GM12878 (cell line): Measurements from ENCODE around the gene GAK. TPM values are rescaled to one million over a fixed set of nuclear protein-coding genes. Genes with fewer than 3 reads are reported as not detected.

ENCODE experiments used
- ATAC-seq: fragments of 200-7000 bp; cut with Tn5 transposase; 3 replicates; pipeline ENCODE4 v1.9.1; 2020; ENCODE audit warnings: mild to moderate bottlenecking, moderate library complexity
- BruUV-seq: library from RNA; stranded (reverse); fragments of 400-500 nt; replicated peaks from 2 replicates; lab custom pipeline; 2021; lab: Mats Ljungman, UMichigan
- CTCF ChIA-PET: fragments of 300-600 bp; sonication (Branson Sonifier 250); formaldehyde crosslinking; extraction: SDS; loops from one replicate; lab custom pipeline; 2021; ENCODE audit warnings: inconsistent platforms; lab: Yijun Ruan, JAX
- POLR2A ChIA-PET: fragments of 350-600 bp; formaldehyde crosslinking; extraction: SDS; loops from one replicate; lab custom pipeline; 2021; ENCODE audit warnings: inconsistent platforms; lab: Charles Lee
- RAD21 ChIA-PET: fragments of 300-600 bp; sonication (Branson Sonifier 250); formaldehyde crosslinking; loops from one replicate; lab custom pipeline; 2023; ENCODE audit warnings: antibody characterized with exemption; ENCODE audit not compliant: unreplicated experiment; lab: Charles Lee
- SMC1A ChIA-PET: fragments of 300-600 bp; sonication (Branson Sonifier 250); formaldehyde crosslinking; loops from one replicate; lab custom pipeline; 2023; ENCODE audit not compliant: unreplicated experiment, uncharacterized antibody; lab: Charles Lee
- DNase-seq: peaks from one replicate; pipeline ENCODE4 v3.0.0-alpha.2; 2011; ENCODE audit warnings: low read depth, low spot score
- FAIRE-seq: peaks from 3 replicates; lab custom pipeline; 2011; peaks lifted over from hg19 to GRCh38; lab: Jason Lieb, UNC
- H2AFZ ChIP-seq: 2 replicates; pipeline ENCODE4 v1.6.0; 2011; ENCODE audit warnings: low read depth, low read length, control low read depth; ENCODE audit not compliant: control insufficient read depth
- H3K27ac ChIP-seq: 2 replicates; pipeline ENCODE4 v1.5.1; 2011; ENCODE audit warnings: control low read depth; ENCODE audit not compliant: control insufficient read depth, insufficient read depth
- H3K27me3 ChIP-seq, 2 experiments: replicated peaks in 1 of 2; 2 replicates each; pipeline versions ENCODE4 v1.6.0 to v1.6.1; 2011; ENCODE audit warnings: low read length in 1 of 2; ENCODE audit not compliant: control insufficient read depth in 2 of 2, insufficient read depth in 2 of 2
- H3K36me3 ChIP-seq, 2 experiments: 2 replicates each; pipeline ENCODE4 v1.5.1; 2011; ENCODE audit warnings: low read length in 1 of 2; ENCODE audit not compliant: control insufficient read depth in 2 of 2, insufficient read depth in 2 of 2
- H3K4me1 ChIP-seq: 2 replicates; pipeline ENCODE4 v1.6.1; 2011; ENCODE audit warnings: mild to moderate bottlenecking, low read length, moderate library complexity, mixed read lengths; ENCODE audit not compliant: control insufficient read depth, insufficient read depth
- H3K4me2 ChIP-seq: 2 replicates; pipeline ENCODE4 v1.6.0; 2011; ENCODE audit warnings: control low read depth; ENCODE audit not compliant: control insufficient read depth, insufficient read depth
- H3K4me3 ChIP-seq: fragments of 200-600 bp; sonication (generic); 2 replicates; pipeline ENCODE4 v1.5.1; 2016
- H3K79me2 ChIP-seq: 2 replicates; pipeline ENCODE4 v1.6.0; 2011; ENCODE audit warnings: low read length; ENCODE audit not compliant: control insufficient read depth, insufficient read depth
- H3K9ac ChIP-seq: 2 replicates; pipeline ENCODE4 v1.8.0; 2011; ENCODE audit warnings: low read length, control low read depth, mixed read lengths; ENCODE audit not compliant: control insufficient read depth, insufficient read depth
- H3K9me3 ChIP-seq: replicated peaks from 3 replicates; pipeline ENCODE4 v1.5.1; 2011; ENCODE audit warnings: mild to moderate bottlenecking, low read length; ENCODE audit not compliant: control insufficient read depth, insufficient read depth
- H4K20me1 ChIP-seq: 2 replicates; pipeline ENCODE4 v1.6.0; 2011; ENCODE audit not compliant: control insufficient read depth, insufficient read depth
- ATF3 ChIP-seq: IDR thresholded peaks from 2 replicates; pipeline ENCODE4 v1.6.1; 2011; ENCODE audit warnings: low read depth, mild to moderate bottlenecking, low read length, moderate library complexity, borderline replicate concordance; ENCODE audit errors: extremely low read depth
- CREM ChIP-seq: IDR thresholded peaks from 2 replicates; pipeline ENCODE4 v1.6.1; 2014; ENCODE audit warnings: antibody characterized with exemption, low read depth
- DPF2 ChIP-seq: fragments of 450-650 bp; IDR thresholded peaks from 2 replicates; pipeline ENCODE4 v1.6.1; 2017; ENCODE audit warnings: mild to moderate bottlenecking
- EZH2 ChIP-seq: IDR thresholded peaks from 2 replicates; pipeline ENCODE4 v1.6.1; 2012; ENCODE audit warnings: low read depth, mild to moderate bottlenecking, control low read depth, inconsistent platforms, low read length, borderline replicate concordance; ENCODE audit not compliant: control insufficient read depth
- IRF5 ChIP-seq: fragments of 450-650 bp; IDR thresholded peaks from 2 replicates; pipeline ENCODE4 v1.6.1; 2017; ENCODE audit warnings: borderline replicate concordance
- JUND ChIP-seq: IDR thresholded peaks from 2 replicates; pipeline ENCODE4 v1.6.1; 2012; ENCODE audit warnings: low read depth, mild to moderate bottlenecking, low read length, improper control_type of control experiment, moderate library complexity
- KLF5 ChIP-seq: fragments of 450-650 bp; IDR thresholded peaks from 2 replicates; pipeline ENCODE4 v1.6.1; 2014; ENCODE audit warnings: mild to moderate bottlenecking; ENCODE audit not compliant: partially characterized antibody
- MEF2B ChIP-seq: fragments of 450-650 bp; IDR thresholded peaks from 2 replicates; pipeline ENCODE4 v1.6.1; 2018; ENCODE audit warnings: mild to moderate bottlenecking, moderate library complexity; ENCODE audit not compliant: partially characterized antibody, poor library complexity, severe bottlenecking
- MYC ChIP-seq: IDR thresholded peaks from 2 replicates; pipeline ENCODE4 v1.6.1; 2011; ENCODE audit warnings: mild to moderate bottlenecking, low read length, moderate library complexity, inconsistent platforms; ENCODE audit not compliant: insufficient read depth, insufficient replicate concordance, insufficient read length, severe bottlenecking
- NBN ChIP-seq: fragments of 450-650 bp; IDR thresholded peaks from 2 replicates; pipeline ENCODE4 v1.6.1; 2016
- NFXL1 ChIP-seq: fragments of 450-650 bp; IDR thresholded peaks from 2 replicates; pipeline ENCODE4 v1.6.1; 2017; ENCODE audit warnings: antibody characterized with exemption, mild to moderate bottlenecking, borderline replicate concordance
- NFYA ChIP-seq: IDR thresholded peaks from 2 replicates; pipeline ENCODE4 v1.6.1; 2011; ENCODE audit warnings: low read depth, mild to moderate bottlenecking, low read length, improper control_type of control experiment, borderline replicate concordance
- POLR2A ChIP-seq: IDR thresholded peaks from 2 replicates; pipeline ENCODE4 v1.6.1; 2011; ENCODE audit warnings: low read depth, mild to moderate bottlenecking, low read length
- SRF ChIP-seq, 2 experiments: IDR thresholded peaks; 2 replicates each; pipeline ENCODE4 v1.6.1; 2011; ENCODE audit warnings: low read depth in 2 of 2, low read length in 2 of 2, mild to moderate bottlenecking in 1 of 2, moderate library complexity in 1 of 2
- STAT1 ChIP-seq: fragments of 450-650 bp; conservative IDR thresholded peaks from 2 replicates; pipeline ENCODE4 v1.6.1; 2014; ENCODE audit warnings: antibody characterized with exemption, mild to moderate bottlenecking
- ZNF384 ChIP-seq: IDR thresholded peaks from 2 replicates; pipeline ENCODE4 v1.6.1; 2012; ENCODE audit warnings: low read depth, mild to moderate bottlenecking, low read length, improper control_type of control experiment, borderline replicate concordance
- WGBS: methylation state at CpG from one replicate; pipeline ENCODE4 v1.1.6; 2016; ENCODE audit warnings: low lambda C conversion rate; ENCODE audit not compliant: insufficient replicate concordance, insufficient coverage; ENCODE audit errors: missing lambda C conversion rate; 5-methylcytosine and 5-hydroxymethylcytosine counted together
- in situ Hi-C: fragments of 300-500 bp; cut with MboI; formaldehyde crosslinking; loops from 9 replicates; pipeline ENCODE4 v1.14.3; 2018; ENCODE audit warnings: mixed read lengths
- intact Hi-C: fragments of 100-400 bp; cut with micrococcal nuclease; formaldehyde crosslinking; loops from one replicate; pipeline ENCODE4 v1.14.2; 2022; ENCODE audit not compliant: unreplicated experiment
- polyA plus RNA-seq, 11 experiments: library from polyadenylated mRNA; depleted of rRNA in 4 of 11; unstranded in 6 of 11; stranded (reverse) in 5 of 11; fragments of >200 nt; fragmentation: Nextera tagmentation in 4 of 11; fragmentation: Illumina TruSeq in 1 of 11; extraction: Ambion mirVana in 4 of 11; extraction: Trizol in 1 of 11; gene quantifications; 1 replicate in 1 of 11; 2 replicates in 10 of 11; pipeline versions ENCODE4 v1.2.1 to v1.2.3, GENCODE V29; 2011 to 2016; ENCODE audit warnings: inconsistent platforms in 2 of 11, missing spikeins in 2 of 11, low read depth in 1 of 11
- total RNA-seq, 4 experiments: library from RNA; depleted of rRNA in 3 of 4; stranded (reverse); fragments of >200 nt in 3 of 4; fragmentation: Illumina TruSeq in 1 of 4; extraction: Trizol in 1 of 4; gene quantifications; 2 replicates each; pipeline versions ENCODE4 v1.2.1 to v1.2.3, GENCODE V29; 2013 to 2021

Gene GAK
- total and polyA plus RNA-seq, 10 of the 15 experiments (the other 5 are each of a cell fraction or from before 2014, with no cell fraction given), result 0.82 to 127 (median 53.8) TPM

DNA sequence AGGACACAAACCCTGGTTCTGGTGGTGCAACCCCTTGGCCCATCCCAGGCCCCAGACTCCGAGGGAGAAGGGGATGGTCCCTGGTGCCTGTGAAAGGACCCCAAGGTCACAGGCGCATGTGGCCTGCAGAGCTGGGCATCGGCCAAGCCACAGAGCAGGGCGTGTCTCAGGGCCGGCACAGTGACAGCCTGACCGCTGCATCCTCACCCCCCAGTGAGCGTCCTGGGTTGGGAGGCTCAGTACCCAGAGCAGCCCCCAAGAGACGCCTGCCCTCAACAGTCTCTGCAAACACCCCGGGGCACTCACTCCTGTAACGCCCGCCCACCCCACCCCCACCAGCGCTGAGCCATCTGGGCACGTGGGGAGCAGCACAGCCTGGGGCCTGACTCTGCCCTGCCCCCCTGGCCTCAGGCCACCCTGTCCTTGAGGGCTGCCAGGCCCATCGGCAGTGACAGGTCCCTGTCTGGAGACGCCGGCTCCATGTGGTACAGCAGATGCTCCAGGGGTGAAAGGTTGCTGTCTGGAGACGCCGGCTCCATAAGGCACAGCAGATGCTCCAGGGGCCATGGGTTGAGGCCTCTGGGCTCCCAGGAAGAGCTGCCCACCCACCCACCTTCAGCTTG lies 81.7 kb downstream of the GAK start:
- Histone ChIP-seq H3K27me3 (no peaks in the 10 kb centered on the region), H3K4me2 (no peak overlapping the region), H3K79me2 (no peaks in the 10 kb centered on the region), H3K4me1 (no peaks in the 10 kb centered on the region), H3K9ac (no peak overlapping the region), H3K36me3 (peaks cover 0 to 4% of the 10 kb centered on the region in 2 experiments; a peak in 3 of 4 replicates), H2AFZ (no peak overlapping the region), H3K9me3 (no peaks in the 10 kb centered on the region; the same call in 2 of the 3 replicates), H4K20me1 (no peaks in the 10 kb centered on the region), H3K4me3 (no peak overlapping the region), H3K27ac (no peak overlapping the region)
- FAIRE-seq (no peak), ATAC-seq (no peak), DNase-seq (no peak)
- BruUV-seq, result no TSS peak
- ChIA-PET CTCF (no interaction called here), SMC1A (no interaction called here), POLR2A (interaction anchor here (0.5 kb wide), 1 partner anchor 40 kb away, joined by 3 read pairs; no protein-coding TSS in a partner anchor), RAD21 (no interaction called here)
- intact Hi-C loops (no loop called here), in situ Hi-C loops (no loop called here)
- WGBS, result 94% methylated on average over 11 of the region's 18 CpGs
- TF ChIP-seq POLR2A (peak; percentile 54), NBN (no peak)

- no peak for FAIRE-seq
- 98% methylated on average over 39 of the region's 50 CpGs for WGBS
- in situ Hi-C loops, result no loop called here
- H3K27me3 ChIP-seq, result no peaks in the 10 kb centered on the region
- ChIA-PET RAD21 (no interaction called here), CTCF (no interaction called here), SMC1A (no interaction called here), POLR2A (no interaction called here)
- no peak overlapping the region for H3K9ac ChIP-seq
- H2AFZ ChIP-seq, result no peak overlapping the region
- H3K4me3 ChIP-seq, result no peak overlapping the region
- peaks cover under 1% of the 10 kb centered on the region; the same call in 1 of the 3 replicates for H3K9me3 ChIP-seq
- intact Hi-C loops, result no loop called here
- no peaks in the 10 kb centered on the region for H3K4me1 ChIP-seq
- no peaks in the 10 kb centered on the region for H3K79me2 ChIP-seq
- BruUV-seq, result TSS peak; percentile 56
- no peak for ATAC-seq
- no peak overlapping the region for H3K4me2 ChIP-seq
- DNase-seq, result no peak
- peaks cover 0 to 4% of the 10 kb centered on the region in 2 experiments; a peak in 3 of 4 replicates for H3K36me3 ChIP-seq
- no peaks in the 10 kb centered on the region for H4K20me1 ChIP-seq
- no peak overlapping the region for H3K27ac ChIP-seq
- TF ChIP-seq ZNF384, result no peak
- no peak for TF ChIP-seq NFXL1
- no peak for TF ChIP-seq EZH2
- no peak for TF ChIP-seq DPF2
- TF ChIP-seq MEF2B, result no peak
- no peak for TF ChIP-seq JUND
- no peak for TF ChIP-seq CREM
- TF ChIP-seq STAT1, result no peak
- no peak for TF ChIP-seq IRF5
- no peak for TF ChIP-seq KLF5
- no peak for TF ChIP-seq NFYA
- TF ChIP-seq SRF (IDR thresholded peaks at IDR 0.05; ENCODE audit: low read depth in 2 of 2, low read length in 2 of 2), result no peak
- TF ChIP-seq MYC, result no peak
- no peak for TF ChIP-seq ATF3
These were observed 82.5 kb downstream of the GAK start for GRCh38 chr4:849478-850175.
